ENCODE data around the gene PTPRZ1. TPM values are rescaled to one million over a fixed set of nuclear protein-coding genes. Genes with fewer than 3 reads are reported as not detected.
A peak's percentile ranks its signal among the peaks of the same experiment; 100 is the strongest.

Gene PTPRZ1
- 1 to 10 TPM; 2.6 to 3.0 TPM for total RNA-seq

- Histone ChIP-seq H3K4me3 (peak within 1 kb of the TSS; percentile 40 to 56), H3K27me3 (no peaks in the 10 kb centered on the region), H3K36me3 (no peaks in the 10 kb centered on the region), H3K4me1 (peaks cover 0 to 7% of the 10 kb centered on the region in 2 donors), H3K9me3 (no peaks in the 10 kb centered on the region), H3K27ac (no peak within 1 kb of the TSS)
- DNase-seq (ENCODE audit: low spot score): no peak
- TF ChIP-seq CTCF (IDR thresholded peaks at IDR 0.05): no peak
These were observed at the start of gene PTPRZ1 for GRCh38 chr7:121872831-121873288. TSS of gene PTPRZ1 (plus strand) at chr7:121873161. CDS start at chr7:121873500, 339 bp downstream.

- no peak for DNase-seq (ENCODE audit: low spot score)
- Histone ChIP-seq H3K9me3 (no peaks in the 10 kb centered on the region), H3K4me1 (no peaks in the 10 kb centered on the region), H3K36me3 (no peaks in the 10 kb centered on the region), H3K27ac (no peak overlapping the region), H3K27me3 (no peaks in the 10 kb centered on the region), H3K4me3 (no peak overlapping the region)
- no peak for TF ChIP-seq CTCF (IDR thresholded peaks at IDR 0.05)
These were observed 48.7 kb upstream of the PTPRZ1 start for GRCh38 chr7:121824276-121824675.

GRCh38 chr7:121831351-121831750, 41.6 kb upstream of the PTPRZ1 start:
- Histone ChIP-seq H3K36me3 (no peaks in the 10 kb centered on the region), H3K27ac (no peak overlapping the region), H3K4me1 (no peaks in the 10 kb centered on the region), H3K27me3 (no peaks in the 10 kb centered on the region), H3K4me3 (no peak overlapping the region), H3K9me3 (no peaks in the 10 kb centered on the region)
- DNase-seq (ENCODE audit: low spot score): no peak
- TF ChIP-seq CTCF (IDR thresholded peaks at IDR 0.05): no peak

- no peak for TF ChIP-seq CTCF (IDR thresholded peaks at IDR 0.05)
- H3K27ac ChIP-seq: no peak overlapping the region
These were observed 41.2 kb upstream of the PTPRZ1 start for GRCh38 chr7:121831801-121832200.

GRCh38 chr7:121832347-121832746, 40.6 kb upstream of the PTPRZ1 start:
- no peak for TF ChIP-seq CTCF (IDR thresholded peaks at IDR 0.05)
- no peaks in the 10 kb centered on the region for H3K27me3 ChIP-seq
- no peak for DNase-seq (ENCODE audit: low spot score)
- H3K4me3 ChIP-seq: no peak overlapping the region
- no peaks in the 10 kb centered on the region for H3K4me1 ChIP-seq
- no peak overlapping the region for H3K27ac ChIP-seq
- no peaks in the 10 kb centered on the region for H3K9me3 ChIP-seq
- H3K36me3 ChIP-seq: no peaks in the 10 kb centered on the region

More at GRCh38 chr7:121831801-121832200, 41.2 kb upstream of the PTPRZ1 start:
- no peak for DNase-seq (ENCODE audit: low spot score)
- no peak overlapping the region for H3K4me3 ChIP-seq
- no peaks in the 10 kb centered on the region for H3K36me3 ChIP-seq
- no peaks in the 10 kb centered on the region for H3K4me1 ChIP-seq
- H3K9me3 ChIP-seq: no peaks in the 10 kb centered on the region
- H3K27me3 ChIP-seq: no peaks in the 10 kb centered on the region

GRCh38 chr7:121833991-121834390, 39.0 kb upstream of the PTPRZ1 start:
- Histone ChIP-seq H3K4me1 (no peaks in the 10 kb centered on the region), H3K4me3 (no peak overlapping the region), H3K36me3 (no peaks in the 10 kb centered on the region), H3K27ac (no peak overlapping the region), H3K9me3 (no peaks in the 10 kb centered on the region), H3K27me3 (no peaks in the 10 kb centered on the region)
- DNase-seq (ENCODE audit: low spot score): no peak
- TF ChIP-seq CTCF (IDR thresholded peaks at IDR 0.05): no peak

All from right atrium auricular region (tissue), 2 donors.